ENCODE results near the gene PACS2.
A peak's percentile ranks its signal among the peaks of the same experiment; 100 is the strongest.
"Not testable (repeated sequence)": the region's sequence is repeated elsewhere in the genome, so short reads cannot be mapped to it uniquely, and the experiment has no call there.

Gene PACS2

DNA sequence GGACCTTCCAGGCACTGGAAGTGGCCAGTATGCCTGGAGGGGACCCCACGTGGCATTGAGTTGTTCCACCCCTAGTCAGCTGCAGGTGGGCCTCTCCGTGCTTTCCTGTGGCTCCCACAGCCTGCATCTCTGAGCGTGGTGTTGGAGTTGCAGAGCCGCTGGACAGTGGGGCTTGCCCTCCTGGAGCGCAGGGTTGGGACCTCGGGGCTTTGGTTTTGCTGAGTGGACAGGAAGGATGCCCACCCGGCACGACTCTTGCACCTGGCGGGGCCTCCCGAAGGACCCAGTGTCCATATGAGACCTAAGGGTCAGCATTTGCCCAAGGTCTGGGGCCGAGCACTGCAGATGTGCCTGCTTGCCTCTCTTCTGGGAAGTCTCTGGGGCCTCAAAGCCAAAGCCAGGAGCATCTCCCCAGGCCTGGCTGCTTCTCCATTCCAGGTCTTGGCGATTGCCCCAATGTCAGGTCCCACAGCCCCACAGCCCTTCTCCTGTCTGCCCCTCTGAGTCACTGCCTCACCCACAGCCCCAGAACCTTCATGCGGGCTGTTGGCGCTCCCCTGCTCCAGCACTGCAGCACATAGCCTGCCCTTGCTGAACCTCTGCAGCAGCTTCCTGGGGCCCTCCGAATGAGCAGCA, 1.5 kb downstream of the PACS2 start:
- DNase-seq (ENCODE audit: low spot score) = no peak

DNA sequence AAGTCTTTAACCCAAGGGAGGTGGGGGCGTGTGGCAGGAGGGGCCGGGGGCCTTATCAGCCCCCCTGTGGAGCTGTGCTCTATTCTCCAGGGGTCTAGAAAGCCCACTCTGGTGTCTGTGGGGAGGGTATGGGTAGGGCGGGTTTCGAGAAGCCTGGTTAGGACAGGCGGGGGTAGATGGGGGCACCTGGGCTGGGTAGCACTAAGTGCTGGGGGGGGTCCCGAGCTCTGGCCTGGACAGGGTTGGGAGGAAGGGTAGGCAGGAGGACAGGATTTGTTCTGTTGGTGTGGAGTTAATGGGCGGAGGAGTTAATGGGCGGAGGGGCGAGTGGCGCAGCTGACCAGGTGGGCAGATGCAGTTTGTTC, 2.0 kb downstream of the PACS2 start:
- DNase-seq (ENCODE audit: low spot score) = no peak

GRCh38 chr14:105316968-105317510, 2.5 kb downstream of the PACS2 start:
- peak; percentile 43 for DNase-seq (ENCODE audit: low spot score)

DNA sequence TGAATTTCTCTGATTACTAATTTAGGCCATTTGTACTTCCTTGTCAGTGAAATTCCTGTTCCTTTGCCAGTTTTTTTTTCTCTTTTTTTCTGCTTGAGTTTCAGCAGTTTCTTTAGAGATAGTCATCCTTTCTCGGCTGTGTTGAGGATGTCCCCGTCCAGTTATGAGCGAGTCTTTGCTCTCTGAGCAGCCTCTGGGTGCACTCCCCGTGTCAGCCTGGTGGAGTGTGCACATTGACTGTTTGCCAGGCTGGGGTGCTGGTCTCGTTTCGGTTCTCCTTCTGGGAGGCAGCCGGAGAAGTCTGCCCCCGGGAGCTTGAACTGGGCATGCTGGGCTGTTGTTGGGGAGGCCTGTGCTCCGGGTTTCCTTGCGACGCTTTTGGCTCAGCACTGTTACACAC, 3.0 kb downstream of the PACS2 start:
- peak; percentile 88 for DNase-seq (ENCODE audit: low spot score)

DNA sequence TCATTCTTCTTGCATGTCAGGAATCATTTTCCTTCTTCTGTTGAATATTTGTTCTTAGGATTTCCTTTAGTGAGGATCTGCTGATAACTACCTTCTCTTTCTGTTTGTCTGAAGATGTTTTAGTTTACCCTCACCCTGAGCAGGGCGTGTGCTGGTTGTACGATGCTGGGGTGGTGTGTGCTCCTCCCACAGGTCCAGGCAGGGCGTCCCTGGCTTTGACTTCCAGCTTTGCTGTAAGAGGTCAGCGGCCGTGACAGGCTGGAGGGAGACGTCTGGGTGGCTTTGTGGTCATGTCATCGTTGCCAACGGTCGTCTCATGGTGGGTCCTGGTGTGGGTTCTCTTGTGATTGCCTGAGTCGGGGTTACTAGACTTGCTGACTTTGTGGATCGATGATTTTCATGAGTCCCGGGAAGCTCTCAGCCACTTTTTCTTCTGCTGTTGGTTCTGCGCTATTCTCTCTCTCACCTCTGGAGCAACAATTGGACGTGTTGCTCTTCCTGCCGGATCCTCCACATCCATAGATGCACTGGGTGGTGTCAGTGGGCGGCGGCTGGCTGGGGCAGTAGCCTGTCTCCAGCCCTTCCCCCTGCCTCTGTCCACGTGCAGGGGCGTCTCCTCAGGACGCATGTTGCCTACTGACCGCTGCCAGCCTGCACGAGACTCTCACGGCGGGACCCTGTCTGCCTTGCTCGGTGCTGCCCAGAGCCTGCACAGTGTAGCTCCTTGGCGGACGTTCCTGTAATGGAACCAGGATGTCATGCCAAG, 8.4 kb downstream of the PACS2 start:
- no peak for DNase-seq (ENCODE audit: low spot score)

DNA sequence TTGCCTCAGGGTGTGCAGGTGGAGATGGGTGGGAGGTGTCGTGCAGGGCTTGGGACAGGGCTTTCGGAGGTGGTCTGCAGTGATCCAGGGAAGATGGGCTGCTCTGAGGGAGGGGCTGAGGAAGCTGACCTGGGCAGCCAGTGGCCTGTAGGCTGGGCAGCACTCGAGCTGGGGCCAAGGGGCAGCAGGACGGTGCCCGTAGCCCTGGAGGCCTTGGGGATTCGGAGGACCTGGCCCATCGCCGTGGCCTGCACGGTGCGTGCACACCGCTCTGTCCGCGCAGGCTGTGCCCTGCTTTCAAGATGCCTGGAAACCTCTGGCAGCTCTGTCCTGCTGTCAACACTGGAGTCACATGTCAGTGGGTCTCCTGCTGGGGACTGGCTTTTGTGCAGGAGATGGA, 9.1 kb downstream of the PACS2 start:
- no peak for DNase-seq (ENCODE audit: low spot score)

DNA sequence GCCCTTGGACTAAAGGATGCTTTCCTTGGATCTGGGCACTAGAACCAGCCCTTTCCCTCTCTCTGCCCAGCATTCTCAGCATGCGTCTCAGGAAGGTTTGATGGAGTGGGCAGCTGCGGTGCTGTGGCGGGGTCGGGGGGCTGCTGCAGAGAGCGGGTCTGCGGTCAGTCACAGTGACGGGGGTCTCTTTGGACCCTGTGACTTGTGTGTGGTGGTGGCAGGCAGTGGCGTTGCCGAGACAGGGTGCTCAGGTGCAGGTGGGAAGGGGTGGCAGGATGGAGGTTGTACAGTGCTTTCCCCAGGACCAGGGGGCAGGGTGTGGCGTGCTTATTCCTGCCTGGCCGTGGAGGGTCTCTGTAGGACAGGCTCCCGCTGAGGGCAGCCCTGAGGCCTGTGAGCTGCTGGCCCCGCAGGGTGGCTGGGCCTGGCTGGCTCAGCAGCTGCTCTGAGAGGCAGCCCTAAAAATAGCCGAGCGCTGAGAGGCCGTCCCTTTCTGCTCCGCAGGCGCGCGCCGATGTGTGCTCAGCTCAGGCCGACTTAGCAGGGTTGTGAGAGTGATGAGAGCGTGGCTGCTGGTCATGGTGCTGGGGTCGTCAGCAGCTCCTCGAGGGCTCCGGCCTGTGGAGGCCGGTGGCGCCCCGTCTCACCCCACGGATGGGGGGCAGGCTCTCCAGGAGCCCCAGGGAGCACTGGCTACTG, 9.7 kb downstream of the PACS2 start:
- DNase-seq (ENCODE audit: low spot score) = peak; percentile 34

GRCh38 chr14:105324871-105325270, 10.3 kb downstream of the PACS2 start:
- no peak for DNase-seq (ENCODE audit: low spot score)

DNA sequence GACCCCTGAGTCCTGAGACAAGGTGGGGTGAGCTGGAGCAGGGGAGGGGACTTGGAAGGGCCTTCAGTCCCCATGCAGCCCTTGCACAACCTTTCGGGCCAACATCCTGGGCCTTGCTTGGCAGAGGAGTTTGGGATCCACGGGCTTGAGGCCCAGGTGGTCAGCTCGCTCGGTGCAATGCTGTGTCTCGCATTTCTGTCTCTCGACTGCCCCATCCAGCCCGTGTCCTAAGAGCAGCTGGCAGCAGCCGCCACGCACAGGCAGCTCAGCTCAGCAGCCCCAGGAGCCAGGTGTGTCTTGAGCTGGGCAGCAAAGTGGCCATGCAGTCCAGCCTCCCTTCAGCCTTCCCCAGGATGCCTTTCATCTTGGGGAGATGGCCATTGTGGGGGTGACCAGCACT, 10.8 kb downstream of the PACS2 start:
- DNase-seq (ENCODE audit: low spot score) = no peak

DNA sequence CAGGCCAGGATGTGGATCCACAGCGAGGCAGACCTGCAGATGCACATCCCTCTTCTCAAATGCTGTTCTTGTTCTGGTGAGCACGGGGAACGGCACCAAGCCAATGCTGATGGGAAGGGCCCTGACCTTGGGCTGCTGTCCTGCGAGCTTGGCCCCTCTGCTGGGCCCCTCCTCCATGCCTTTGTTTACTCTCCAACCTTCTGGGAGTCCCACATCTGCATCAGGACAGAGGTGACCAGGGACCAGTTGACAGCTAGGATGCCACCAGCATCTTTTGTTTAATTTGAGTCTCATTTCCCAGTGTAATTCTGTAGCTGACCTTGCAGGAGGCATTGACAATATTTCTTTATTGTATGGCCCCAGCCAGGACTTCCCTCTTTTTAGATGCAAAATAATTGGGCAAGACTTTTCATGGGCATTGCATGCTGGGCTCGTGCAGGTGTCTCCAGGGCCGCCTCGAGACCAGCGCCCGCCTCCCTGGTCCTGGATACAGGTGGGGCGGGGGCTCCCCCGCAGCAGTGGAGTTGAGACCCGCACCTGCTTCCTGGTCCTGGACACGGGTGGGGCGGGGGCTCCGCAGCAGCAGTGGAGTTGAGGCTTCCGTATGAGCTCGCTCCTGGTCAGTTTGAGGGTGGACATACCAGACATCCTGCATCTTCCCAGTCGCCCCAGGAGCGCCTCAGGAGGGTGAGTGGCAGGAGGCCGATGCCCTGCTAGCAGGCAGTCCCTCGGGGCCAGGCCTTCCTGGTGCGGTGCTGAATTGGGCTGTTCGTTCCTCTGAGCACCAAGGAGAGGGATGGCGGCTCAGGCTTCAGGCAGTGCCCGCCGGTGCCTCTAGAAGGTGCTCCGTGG, 11.4 kb downstream of the PACS2 start:
- DNase-seq (ENCODE audit: low spot score) = no peak

GRCh38 chr14:105326568-105326867, 12.0 kb downstream of the PACS2 start:
- no peak for DNase-seq (ENCODE audit: low spot score)

DNA sequence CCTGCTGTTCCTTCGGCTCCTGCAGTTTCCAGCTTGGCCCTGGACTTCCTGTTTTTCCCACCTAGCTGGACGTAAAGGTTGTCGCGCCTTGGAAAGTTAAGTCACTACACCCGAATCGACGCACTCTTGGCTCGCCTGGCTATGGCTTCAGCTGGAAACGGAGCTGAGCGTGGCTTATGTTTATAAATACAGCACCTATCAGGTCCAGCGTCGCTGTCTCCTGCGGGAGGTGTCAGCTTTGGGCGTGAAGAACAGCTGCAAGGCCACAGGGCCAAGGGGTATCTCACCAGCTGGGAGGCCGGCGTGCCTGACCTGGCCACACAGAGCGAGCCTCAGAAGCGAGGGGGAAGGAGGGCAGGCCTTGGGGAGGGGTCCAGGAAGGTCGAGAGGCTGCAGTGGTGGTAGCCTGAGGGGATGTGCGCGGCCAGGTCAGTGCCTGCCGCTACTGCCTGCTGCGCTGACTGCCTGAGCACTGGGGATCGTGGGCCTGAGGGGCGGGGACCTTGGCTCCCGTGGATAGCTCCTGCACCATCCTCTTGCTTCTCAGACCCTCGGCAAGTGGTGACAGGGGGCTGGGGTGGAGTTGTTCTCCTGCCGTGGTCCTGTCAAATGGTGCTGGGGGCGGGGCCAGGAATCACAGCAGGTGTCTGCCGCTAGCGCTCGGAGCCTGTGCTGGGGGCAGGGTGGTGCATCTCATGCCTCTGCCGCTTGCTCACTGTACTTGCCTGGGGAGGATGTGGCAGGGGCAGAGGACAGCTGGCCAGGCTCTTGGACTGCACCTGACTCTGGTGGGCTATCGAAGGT, 12.5 kb downstream of the PACS2 start:
- no peak for DNase-seq (ENCODE audit: low spot score)

GRCh38 chr14:105327695-105328045, 13.1 kb downstream of the PACS2 start:
- not testable (repeated sequence) for DNase-seq (ENCODE audit: low spot score)

- no peak for DNase-seq (ENCODE audit: low spot score)
Observed at GRCh38 chr14:105328070-105328677, 13.6 kb downstream of the PACS2 start.

DNA sequence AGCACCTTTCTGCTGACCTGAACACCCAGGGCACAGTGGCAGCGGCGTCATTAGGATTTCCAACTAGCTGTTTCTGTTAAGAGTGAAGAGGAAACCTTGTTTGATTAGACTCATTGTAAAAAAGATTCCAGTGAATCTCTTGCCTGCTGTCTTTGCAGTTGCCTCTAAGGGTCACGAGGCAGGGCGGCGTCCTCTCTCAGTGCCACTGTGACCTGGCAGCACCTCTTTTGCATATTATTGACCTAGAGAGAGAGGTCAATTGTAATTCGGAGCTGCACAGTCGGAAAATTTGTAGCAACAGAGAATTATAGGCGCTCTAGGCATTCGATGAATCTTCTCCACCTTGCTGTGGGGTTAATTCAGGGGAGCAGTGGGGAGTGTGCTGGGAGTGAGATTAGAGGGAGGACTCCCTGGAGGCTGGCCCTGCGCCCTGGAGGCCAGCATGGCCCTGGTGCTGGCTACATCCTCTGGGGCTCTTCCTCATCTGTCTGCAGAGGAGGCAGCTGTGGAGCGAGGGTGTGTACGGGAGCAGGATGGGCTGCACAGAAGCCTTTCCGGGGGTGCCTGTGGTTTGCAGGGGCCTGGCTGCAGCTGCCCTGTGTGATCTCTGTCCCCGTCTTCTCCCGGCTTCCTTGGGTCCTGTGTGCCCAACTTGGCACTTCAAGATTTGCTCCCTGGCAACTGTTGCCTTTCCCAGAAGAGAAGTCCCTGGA, 14.3 kb downstream of the PACS2 start:
- DNase-seq (ENCODE audit: low spot score) = no peak

- no peak for DNase-seq (ENCODE audit: low spot score)
Observed at GRCh38 chr14:105329411-105330150, 15.0 kb downstream of the PACS2 start.

DNA sequence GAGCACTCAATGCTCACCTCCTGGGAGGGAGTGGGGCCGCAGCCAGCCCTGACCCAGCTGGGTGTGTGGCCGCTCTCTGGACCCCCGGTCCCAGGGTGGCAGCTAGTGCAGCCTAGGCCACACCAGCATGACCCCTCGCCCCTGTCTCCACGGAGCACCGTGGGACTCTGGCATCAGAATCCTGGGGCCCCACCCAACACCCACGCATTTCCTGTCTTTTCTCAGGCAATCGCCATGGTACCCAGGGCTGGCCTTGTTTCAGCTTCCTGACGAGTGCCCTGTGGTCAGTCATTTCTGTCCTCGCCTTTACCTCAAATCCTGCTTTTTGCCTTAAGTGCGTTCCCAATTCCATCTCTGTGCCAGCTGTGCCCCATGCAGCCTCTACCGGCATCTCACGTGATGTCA, 15.9 kb downstream of the PACS2 start:
- DNase-seq (ENCODE audit: low spot score) = peak; percentile 90

DNA sequence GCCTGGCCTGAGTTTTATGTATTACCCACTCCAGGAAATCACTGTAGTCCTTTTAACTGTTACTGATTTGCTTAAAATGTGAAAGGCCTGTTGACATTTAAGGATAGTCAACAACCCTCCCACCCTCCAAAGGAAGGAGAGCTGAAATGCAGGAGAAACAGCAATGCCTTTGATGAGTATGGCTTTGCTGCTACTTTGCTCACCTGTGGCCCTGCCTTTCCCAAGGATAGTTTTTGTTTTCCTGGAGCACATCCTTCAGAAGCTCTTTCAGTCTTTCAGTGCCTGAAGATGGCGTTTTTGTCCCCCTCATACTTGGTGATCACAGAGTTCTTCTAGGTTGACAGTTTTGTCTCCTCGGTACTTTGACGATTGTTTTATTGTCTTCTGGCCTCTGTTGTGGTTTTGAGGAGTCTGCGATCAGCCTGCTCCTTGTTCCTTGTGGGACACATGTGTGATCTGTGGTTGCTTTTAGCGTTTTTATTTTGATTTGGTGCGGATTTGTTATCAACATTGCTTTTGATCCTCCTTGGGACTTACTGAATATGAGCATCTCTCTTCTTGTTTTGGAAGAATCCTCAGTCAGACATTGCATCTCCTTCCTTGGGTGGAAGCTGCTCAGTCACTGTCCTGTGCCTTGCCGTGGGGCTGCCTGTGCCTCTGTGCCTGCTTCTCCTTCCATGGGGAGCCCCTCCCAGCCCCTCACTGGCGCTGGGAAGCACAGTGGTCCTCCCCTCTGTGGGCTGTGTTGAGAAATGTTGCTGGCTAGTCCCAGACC, 17.2 kb downstream of the PACS2 start:
- no peak for DNase-seq (ENCODE audit: low spot score)

DNA sequence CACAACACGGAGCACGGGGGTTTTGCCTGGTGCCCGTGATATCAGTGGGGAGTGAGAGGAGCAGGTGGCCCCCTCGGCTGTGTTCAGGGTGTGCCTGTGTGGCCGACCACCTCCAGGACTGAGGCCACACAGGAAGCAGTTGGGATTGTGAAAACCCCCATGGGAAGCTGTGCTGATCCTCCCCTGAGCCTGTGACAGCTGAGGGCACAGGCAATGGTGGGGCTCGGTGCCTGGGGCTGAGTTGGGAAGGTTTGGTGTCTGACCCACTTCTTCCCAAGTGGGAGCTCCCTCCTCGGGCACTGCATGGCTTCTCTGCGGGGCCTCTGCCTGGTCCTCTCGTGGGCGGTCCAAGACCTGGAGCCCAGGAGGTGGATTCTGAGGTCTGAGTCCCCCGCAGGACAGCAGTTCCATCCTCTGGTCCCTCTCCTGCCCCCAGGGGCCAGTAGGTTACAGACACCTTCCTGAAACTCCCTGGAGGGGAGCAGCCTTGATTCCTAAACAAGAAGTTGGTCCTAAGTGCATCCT, 17.9 kb downstream of the PACS2 start:
- DNase-seq (ENCODE audit: low spot score) = no peak

Measured in AG08395 (cell line).